Uterus (tissue), 2 donors: ENCODE results near the gene NUP210.

Source experiments
- POLR2A ChIP-seq, 2 donors: fragments of 450-650 bp; IDR thresholded peaks; one replicate each; pipeline ENCODE4 v1.6.1; 2016; ENCODE audit warnings: antibody characterized with exemption in 2 of 2, mild to moderate bottlenecking in 1 of 2, moderate library complexity in 1 of 2
- TF ChIP-seq, protein P1 (sequence below), 4 experiments: fragments of 200-600 bp in 2 of 4; fragments of 450-650 bp in 2 of 4; sonication (generic) in 2 of 4; IDR thresholded peaks; one replicate each; pipeline ENCODE4 v1.5.1; 2016 to 2019; ENCODE audit warnings: antibody characterized with exemption in 4 of 4, mild to moderate bottlenecking in 2 of 4, moderate library complexity in 1 of 4

- no peak for TF ChIP-seq POLR2A (IDR thresholded peaks at IDR 0.05)
- TF ChIP-seq, protein P1, sequence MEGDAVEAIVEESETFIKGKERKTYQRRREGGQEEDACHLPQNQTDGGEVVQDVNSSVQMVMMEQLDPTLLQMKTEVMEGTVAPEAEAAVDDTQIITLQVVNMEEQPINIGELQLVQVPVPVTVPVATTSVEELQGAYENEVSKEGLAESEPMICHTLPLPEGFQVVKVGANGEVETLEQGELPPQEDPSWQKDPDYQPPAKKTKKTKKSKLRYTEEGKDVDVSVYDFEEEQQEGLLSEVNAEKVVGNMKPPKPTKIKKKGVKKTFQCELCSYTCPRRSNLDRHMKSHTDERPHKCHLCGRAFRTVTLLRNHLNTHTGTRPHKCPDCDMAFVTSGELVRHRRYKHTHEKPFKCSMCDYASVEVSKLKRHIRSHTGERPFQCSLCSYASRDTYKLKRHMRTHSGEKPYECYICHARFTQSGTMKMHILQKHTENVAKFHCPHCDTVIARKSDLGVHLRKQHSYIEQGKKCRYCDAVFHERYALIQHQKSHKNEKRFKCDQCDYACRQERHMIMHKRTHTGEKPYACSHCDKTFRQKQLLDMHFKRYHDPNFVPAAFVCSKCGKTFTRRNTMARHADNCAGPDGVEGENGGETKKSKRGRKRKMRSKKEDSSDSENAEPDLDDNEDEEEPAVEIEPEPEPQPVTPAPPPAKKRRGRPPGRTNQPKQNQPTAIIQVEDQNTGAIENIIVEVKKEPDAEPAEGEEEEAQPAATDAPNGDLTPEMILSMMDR (IDR thresholded peaks at IDR 0.05), result no peak
Observed at GRCh38 chr3:13399603-13400002, 20.5 kb downstream of the NUP210 start.
